GM23338 (cell line): ENCODE measurements around the gene SH3BP2. TPM values are rescaled to one million over a fixed set of nuclear protein-coding genes. Genes with fewer than 3 reads are reported as not detected.
A peak's percentile ranks its signal among the peaks of the same experiment; 100 is the strongest.

ENCODE experiments used
- ATAC-seq: fragments of 200-7000 bp; cut with Tn5 transposase; 3 replicates; pipeline ENCODE4 v1.9.1; 2020
- DNase-seq: peaks from one replicate; pipeline ENCODE4 v3.0.0-alpha.2; 2015; ENCODE audit warnings: low spot score
- H2AFZ ChIP-seq: fragments of 200-600 bp; sonication (generic); 2 replicates; pipeline ENCODE4 v1.8.0; 2016; ENCODE audit warnings: antibody characterized with exemption, mild to moderate bottlenecking, moderate library complexity
- H3F3A ChIP-seq: fragments of 200-600 bp; sonication (generic); replicated peaks from 2 replicates; pipeline ENCODE4 v1.8.0; 2017; ENCODE audit warnings: antibody characterized with exemption, mixed run types, low read depth
- H3K27ac ChIP-seq: fragments of 200-600 bp; sonication (generic); 2 replicates; pipeline ENCODE4 v1.6.1; 2016; ENCODE audit warnings: low read depth
- H3K27me3 ChIP-seq: fragments of 200-600 bp; sonication (generic); 2 replicates; pipeline ENCODE4 v1.8.0; 2016; ENCODE audit warnings: mild to moderate bottlenecking, mixed run types, moderate library complexity; ENCODE audit not compliant: insufficient read depth
- H3K36me3 ChIP-seq: fragments of 200-600 bp; sonication (generic); 2 replicates; pipeline ENCODE4 v1.8.0; 2016; ENCODE audit warnings: mild to moderate bottlenecking; ENCODE audit not compliant: insufficient read depth
- H3K4me1 ChIP-seq: fragments of 200-600 bp; sonication (generic); 2 replicates; pipeline ENCODE4 v1.8.0; 2016; ENCODE audit warnings: mild to moderate bottlenecking, moderate library complexity; ENCODE audit not compliant: insufficient read depth
- H3K4me2 ChIP-seq: fragments of 200-600 bp; sonication (generic); 2 replicates; pipeline ENCODE4 v1.7.1; 2017; ENCODE audit warnings: mixed run types
- H3K4me3 ChIP-seq: fragments of 200-600 bp; sonication (generic); 2 replicates; pipeline ENCODE4 v1.6.1; 2016; ENCODE audit warnings: mixed run types
- H3K79me2 ChIP-seq: fragments of 200-600 bp; sonication (generic); replicated peaks from 2 replicates; pipeline ENCODE4 v1.8.0; 2017; ENCODE audit warnings: mild to moderate bottlenecking; ENCODE audit not compliant: insufficient read depth
- H3K9me2 ChIP-seq: fragments of 200-600 bp; sonication (generic); 2 replicates; pipeline ENCODE4 v1.8.0; 2017; ENCODE audit not compliant: insufficient read depth
- H4K20me1 ChIP-seq: fragments of 200-600 bp; sonication (generic); replicated peaks from 2 replicates; pipeline ENCODE4 v1.8.0; 2017; ENCODE audit warnings: mild to moderate bottlenecking; ENCODE audit not compliant: insufficient read depth
- H3K27ac Mint-ChIP-seq: 2 replicates; pipeline ENCODE4 v1.8.0; 2020; ENCODE audit warnings: inconsistent platforms, mild to moderate bottlenecking, moderate library complexity, mixed read lengths
- H3K27me3 Mint-ChIP-seq: 3 replicates; pipeline ENCODE4 v1.8.0; 2022; ENCODE audit warnings: low read depth, mild to moderate bottlenecking, moderate library complexity, mixed read lengths, inconsistent platforms; ENCODE audit not compliant: insufficient read depth, poor library complexity
- H3K36me3 Mint-ChIP-seq: 3 replicates; pipeline ENCODE4 v1.8.0; 2021; ENCODE audit warnings: low read depth, mild to moderate bottlenecking, inconsistent platforms, moderate library complexity, mixed read lengths
- H3K4me1 Mint-ChIP-seq: 3 replicates; pipeline ENCODE4 v1.8.0; 2020; ENCODE audit warnings: mild to moderate bottlenecking, inconsistent platforms, mixed read lengths
- H3K4me3 Mint-ChIP-seq: 3 replicates; pipeline ENCODE4 v1.8.0; 2021; ENCODE audit warnings: moderate library complexity, mild to moderate bottlenecking, inconsistent platforms, mixed read lengths
- H3K9me3 Mint-ChIP-seq: 3 replicates; pipeline ENCODE4 v1.8.0; 2020; ENCODE audit warnings: moderate library complexity, mild to moderate bottlenecking, inconsistent platforms, mixed read lengths
- EZH2phosphoT487 ChIP-seq: fragments of 200-600 bp; sonication (generic); IDR thresholded peaks from one replicate; pipeline ENCODE4 v1.8.1; 2018; ENCODE audit warnings: antibody characterized with exemption; ENCODE audit not compliant: unreplicated experiment
- NANOG ChIP-seq: IDR thresholded peaks from 2 replicates; pipeline ENCODE4 v1.6.1; 2016; ENCODE audit warnings: antibody characterized with exemption, borderline replicate concordance
- ZNF331 ChIP-seq: fragments of 250-450 bp; sonication (Bioruptor Pico); IDR thresholded peaks from 2 replicates; pipeline ENCODE4 v1.5.0; 2020; ENCODE audit warnings: low read depth, mild to moderate bottlenecking, moderate library complexity
- polyA plus RNA-seq: library from polyadenylated mRNA; unstranded; fragments of >200 nt; fragmentation: Nextera tagmentation; extraction: Ambion mirVana; gene quantifications from 2 replicates; pipeline ENCODE4 v1.2.1, GENCODE V29; 2016
- total RNA-seq: library from RNA; depleted of rRNA; stranded (reverse); fragments of >200 nt; shearing (Covaris generic); gene quantifications from 2 replicates; pipeline ENCODE4 v1.2.3, GENCODE V29; 2014
- TF ChIP-seq, protein P1 (sequence below): IDR thresholded peaks from one replicate; pipeline ENCODE4 v1.6.1; 2018; ENCODE audit warnings: antibody characterized with exemption; ENCODE audit not compliant: unreplicated experiment
- TF ChIP-seq, protein P2 (sequence below), 2 experiments: fragments of 200-600 bp in 1 of 2; sonication (generic) in 1 of 2; conservative IDR thresholded peaks; 2 replicates each; pipeline versions ENCODE4 v1.5.1 to v1.6.1; 2016 to 2017; ENCODE audit warnings: antibody characterized with exemption in 2 of 2, low read depth in 2 of 2, mild to moderate bottlenecking in 2 of 2, moderate library complexity in 1 of 2

Gene SH3BP2
- total and polyA plus RNA-seq, 2 experiments from 2014 or later: 15.2 to 43.9 TPM

DNA sequence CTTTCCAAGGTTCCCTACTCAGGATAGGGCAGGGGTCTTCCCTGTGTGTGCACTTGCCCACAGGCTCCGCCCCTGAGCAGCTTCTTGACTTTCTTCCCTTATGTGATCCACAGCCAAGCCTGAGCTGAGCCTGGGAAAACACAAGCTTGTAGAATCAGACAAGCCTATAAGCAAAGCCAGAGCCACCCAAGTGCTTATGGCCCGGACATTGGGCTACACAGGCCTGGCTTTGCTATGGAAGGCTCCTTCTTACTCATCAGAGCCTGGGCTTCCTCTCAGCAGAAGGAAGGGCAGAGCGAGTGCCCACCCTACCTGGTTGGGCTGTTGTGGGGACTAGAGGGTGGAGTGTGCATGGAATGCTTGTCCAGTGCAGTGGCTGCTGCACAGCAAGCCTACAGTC is 35.5 kb upstream of the SH3BP2 start (continued):
- TF ChIP-seq, protein P1, sequence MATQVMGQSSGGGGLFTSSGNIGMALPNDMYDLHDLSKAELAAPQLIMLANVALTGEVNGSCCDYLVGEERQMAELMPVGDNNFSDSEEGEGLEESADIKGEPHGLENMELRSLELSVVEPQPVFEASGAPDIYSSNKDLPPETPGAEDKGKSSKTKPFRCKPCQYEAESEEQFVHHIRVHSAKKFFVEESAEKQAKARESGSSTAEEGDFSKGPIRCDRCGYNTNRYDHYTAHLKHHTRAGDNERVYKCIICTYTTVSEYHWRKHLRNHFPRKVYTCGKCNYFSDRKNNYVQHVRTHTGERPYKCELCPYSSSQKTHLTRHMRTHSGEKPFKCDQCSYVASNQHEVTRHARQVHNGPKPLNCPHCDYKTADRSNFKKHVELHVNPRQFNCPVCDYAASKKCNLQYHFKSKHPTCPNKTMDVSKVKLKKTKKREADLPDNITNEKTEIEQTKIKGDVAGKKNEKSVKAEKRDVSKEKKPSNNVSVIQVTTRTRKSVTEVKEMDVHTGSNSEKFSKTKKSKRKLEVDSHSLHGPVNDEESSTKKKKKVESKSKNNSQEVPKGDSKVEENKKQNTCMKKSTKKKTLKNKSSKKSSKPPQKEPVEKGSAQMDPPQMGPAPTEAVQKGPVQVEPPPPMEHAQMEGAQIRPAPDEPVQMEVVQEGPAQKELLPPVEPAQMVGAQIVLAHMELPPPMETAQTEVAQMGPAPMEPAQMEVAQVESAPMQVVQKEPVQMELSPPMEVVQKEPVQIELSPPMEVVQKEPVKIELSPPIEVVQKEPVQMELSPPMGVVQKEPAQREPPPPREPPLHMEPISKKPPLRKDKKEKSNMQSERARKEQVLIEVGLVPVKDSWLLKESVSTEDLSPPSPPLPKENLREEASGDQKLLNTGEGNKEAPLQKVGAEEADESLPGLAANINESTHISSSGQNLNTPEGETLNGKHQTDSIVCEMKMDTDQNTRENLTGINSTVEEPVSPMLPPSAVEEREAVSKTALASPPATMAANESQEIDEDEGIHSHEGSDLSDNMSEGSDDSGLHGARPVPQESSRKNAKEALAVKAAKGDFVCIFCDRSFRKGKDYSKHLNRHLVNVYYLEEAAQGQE: no peak
- TF ChIP-seq EZH2phosphoT487 (no peak), ZNF331 (CRISPR knock-in tag) (no peak)
- TF ChIP-seq, protein P2, sequence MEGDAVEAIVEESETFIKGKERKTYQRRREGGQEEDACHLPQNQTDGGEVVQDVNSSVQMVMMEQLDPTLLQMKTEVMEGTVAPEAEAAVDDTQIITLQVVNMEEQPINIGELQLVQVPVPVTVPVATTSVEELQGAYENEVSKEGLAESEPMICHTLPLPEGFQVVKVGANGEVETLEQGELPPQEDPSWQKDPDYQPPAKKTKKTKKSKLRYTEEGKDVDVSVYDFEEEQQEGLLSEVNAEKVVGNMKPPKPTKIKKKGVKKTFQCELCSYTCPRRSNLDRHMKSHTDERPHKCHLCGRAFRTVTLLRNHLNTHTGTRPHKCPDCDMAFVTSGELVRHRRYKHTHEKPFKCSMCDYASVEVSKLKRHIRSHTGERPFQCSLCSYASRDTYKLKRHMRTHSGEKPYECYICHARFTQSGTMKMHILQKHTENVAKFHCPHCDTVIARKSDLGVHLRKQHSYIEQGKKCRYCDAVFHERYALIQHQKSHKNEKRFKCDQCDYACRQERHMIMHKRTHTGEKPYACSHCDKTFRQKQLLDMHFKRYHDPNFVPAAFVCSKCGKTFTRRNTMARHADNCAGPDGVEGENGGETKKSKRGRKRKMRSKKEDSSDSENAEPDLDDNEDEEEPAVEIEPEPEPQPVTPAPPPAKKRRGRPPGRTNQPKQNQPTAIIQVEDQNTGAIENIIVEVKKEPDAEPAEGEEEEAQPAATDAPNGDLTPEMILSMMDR (conservative IDR thresholded peaks at IDR 0.05; ENCODE audit: low read depth in 2 of 2): no peak

DNA sequence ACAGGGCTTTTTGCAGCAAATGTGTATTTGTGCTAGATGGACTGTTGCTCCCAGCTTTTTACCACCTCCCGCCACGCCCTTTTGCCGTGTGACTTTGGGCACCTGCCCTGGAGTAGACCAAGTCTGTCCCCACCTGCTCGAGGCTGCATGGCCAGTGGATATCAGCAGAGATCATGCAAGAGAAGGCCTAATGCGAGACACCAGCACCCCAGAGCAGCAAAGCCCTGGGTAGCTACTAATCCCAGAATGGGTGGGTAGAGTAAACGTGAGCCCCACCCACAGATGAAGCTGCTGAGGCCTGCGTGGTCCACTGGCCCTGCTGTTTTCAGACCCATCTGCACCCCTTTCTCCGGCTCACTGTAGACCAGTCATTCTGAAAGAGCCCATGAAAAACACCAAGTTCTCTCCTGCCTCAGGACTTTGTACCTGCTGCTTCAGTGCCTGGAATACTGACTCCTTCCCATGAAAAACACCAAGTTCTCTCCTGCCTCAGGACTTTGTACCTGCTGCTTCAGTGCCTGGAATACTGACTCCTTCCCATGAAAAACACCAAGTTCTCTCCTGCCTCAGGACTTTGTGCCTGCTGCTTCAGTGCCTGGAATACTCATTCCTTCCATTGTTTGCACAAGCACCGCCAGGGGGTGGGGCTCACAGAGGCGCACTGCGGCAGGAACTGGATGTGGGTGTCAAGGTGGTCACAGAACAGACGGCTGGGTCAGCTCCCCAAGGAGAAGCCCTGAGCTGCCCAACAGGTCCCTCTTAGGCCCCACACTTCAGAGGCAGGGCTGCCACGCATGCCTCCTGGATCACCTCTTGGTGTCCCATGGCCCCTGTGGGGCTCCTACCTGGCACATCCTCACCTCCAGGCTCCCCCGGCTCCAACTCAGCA is 31.6 kb upstream of the SH3BP2 start:
- H3K4me3 Mint-ChIP-seq: no peak overlapping the region
- no peak overlapping the region; the same call in 1 of the 2 replicates for H3K4me2 ChIP-seq
- no peaks in the 10 kb centered on the region for H4K20me1 ChIP-seq
- no peak overlapping the region for H3K27ac Mint-ChIP-seq
- peaks cover 2% of the 10 kb centered on the region; the same call in 2 of the 3 replicates for H3K9me3 Mint-ChIP-seq
- ATAC-seq: no peak
- H3K9me2 ChIP-seq: no peaks in the 10 kb centered on the region
- H3K4me1 ChIP-seq: peaks cover 10% of the 10 kb centered on the region; the same call in 1 of the 2 replicates
- no peaks in the 10 kb centered on the region for H3K36me3 ChIP-seq
- H2AFZ ChIP-seq: no peak overlapping the region
- peaks cover 16% of the 10 kb centered on the region for H3K27me3 Mint-ChIP-seq
- no peaks in the 10 kb centered on the region for H3K79me2 ChIP-seq
- no peak overlapping the region for H3K27ac ChIP-seq
- H3K36me3 Mint-ChIP-seq: peaks cover 9% of the 10 kb centered on the region; the same call in 1 of the 3 replicates
- no peaks in the 10 kb centered on the region for H3K27me3 ChIP-seq
- 0 out of 2 replicates have a peak, but pooled peaks cover 11% of the 10 kb centered on the region for H3F3A ChIP-seq
- no peak for TF ChIP-seq NANOG
- TF ChIP-seq, protein P2 (conservative IDR thresholded peaks at IDR 0.05; ENCODE audit: low read depth in 2 of 2): 0 out of 4 replicates have a peak, but pooled peaks of 1 of the 2 experiments have one; percentile 0
- no peak overlapping the region for H3K4me3 ChIP-seq
- peaks cover 7% of the 10 kb centered on the region for H3K4me1 Mint-ChIP-seq
- DNase-seq: peak; percentile 53
